ENCODE measurements around the gene PNISR.

PNISR gene

GRCh38 chr6:99407076-99407475 is 18.0 kb downstream of the PNISR start:
- no peak for DNase-seq

GRCh38 chr6:99402448-99402847 is 22.7 kb downstream of the PNISR start:
- no peak for DNase-seq

GRCh38 chr6:99397287-99397686 is 27.8 kb downstream of the PNISR start:
- no peak for DNase-seq

GRCh38 chr6:99393698-99394531 is 31.2 kb downstream of the PNISR start, which contains the start of gene COQ3:
Gene COQ3, minus strand, starts transcription at chr6:99394195. Its CDS starts 16 bp downstream, at chr6:99394179.
- peak; percentile 42 for DNase-seq

GRCh38 chr6:99393366-99393697 is 31.8 kb downstream of the PNISR start:
- DNase-seq = no peak

GRCh38 chr6:99390896-99391295 is 34.2 kb downstream of the PNISR start:
- no peak for DNase-seq

GRCh38 chr6:99384507-99384906 is 40.6 kb downstream of the PNISR start:
- no peak for DNase-seq

- no peak for DNase-seq
Observed at GRCh38 chr6:99378636-99379035, 46.5 kb downstream of the PNISR start.

GRCh38 chr6:99369533-99369932 is 55.6 kb downstream of the PNISR start:
- DNase-seq = no peak

GRCh38 chr6:99366852-99367251 is 58.3 kb downstream of the PNISR start:
- no peak for DNase-seq

GRCh38 chr6:99364026-99364425 is 61.1 kb downstream of the PNISR start:
- no peak for DNase-seq

GRCh38 chr6:99362678-99363268 is 62.3 kb downstream of the PNISR start:
- DNase-seq = no peak

GRCh38 chr6:99359800-99360199 is 65.3 kb downstream of the PNISR start:
- no peak for DNase-seq

- DNase-seq = no peak
Observed at GRCh38 chr6:99356641-99357040, 68.5 kb downstream of the PNISR start.

- no peak for DNase-seq
Observed at GRCh38 chr6:99354983-99355382, 70.1 kb downstream of the PNISR start.

GRCh38 chr6:99353126-99353525 is 72.0 kb downstream of the PNISR start:
- DNase-seq = no peak

- DNase-seq = no peak
Observed at GRCh38 chr6:99350573-99350972, 74.5 kb downstream of the PNISR start.

- DNase-seq = peak; percentile 36
Observed at GRCh38 chr6:99349171-99350141, 75.7 kb downstream of the PNISR start, which contains the start of gene FAXC. Gene FAXC, minus strand, starts transcription at chr6:99349674. Its CDS starts 302 bp downstream, at chr6:99349372.

GRCh38 chr6:99348288-99349170 is 76.6 kb downstream of the PNISR start:
- DNase-seq = no peak
